Measurements from ENCODE around the gene SETMAR. TPM values are rescaled to one million over a fixed set of nuclear protein-coding genes. Genes with fewer than 3 reads are reported as not detected.
"Not testable (repeated sequence)": the region's sequence is repeated elsewhere in the genome, so short reads cannot be mapped to it uniquely, and the experiment has no call there.

SETMAR gene
- polyA plus RNA-seq, 3 donors, result 32.5 to 35.2 (median 34.6) TPM

DNA sequence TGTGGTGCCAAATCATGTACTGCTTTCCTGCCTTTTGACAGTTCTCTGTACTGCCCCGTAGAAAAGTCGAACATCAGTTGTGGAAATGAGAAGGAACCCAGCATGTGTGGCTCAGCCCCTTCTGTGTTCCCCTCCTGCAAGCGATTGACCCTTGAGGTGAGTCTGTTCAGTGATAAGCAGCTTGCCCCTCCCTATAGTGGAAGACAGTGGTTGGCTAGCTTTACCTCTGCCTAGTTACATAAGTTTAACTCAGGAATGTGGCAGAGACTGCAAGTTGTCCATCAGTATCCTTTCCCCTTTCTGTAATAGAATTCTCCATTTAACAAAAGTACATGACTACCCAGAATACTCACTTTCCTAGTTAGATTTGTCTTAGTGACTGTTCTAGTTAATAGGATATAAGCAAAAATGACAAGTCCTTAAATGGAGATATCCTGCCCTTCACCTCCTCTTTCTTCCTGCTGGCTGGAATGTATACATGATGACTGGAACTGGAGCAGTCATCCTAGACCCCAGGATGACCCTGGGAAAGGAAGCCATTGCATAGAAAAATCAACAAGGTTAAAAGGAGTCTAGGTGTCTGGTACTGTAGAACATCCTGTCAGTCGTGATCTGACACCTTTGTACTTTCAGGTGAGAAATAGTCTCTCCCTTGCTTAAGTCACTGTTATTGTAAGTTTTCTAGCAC lies 10.6 kb downstream of the SETMAR start:
- no peak for DNase-seq (ENCODE audit: low read depth in 3 of 3, low spot score in 2 of 3)

DNA sequence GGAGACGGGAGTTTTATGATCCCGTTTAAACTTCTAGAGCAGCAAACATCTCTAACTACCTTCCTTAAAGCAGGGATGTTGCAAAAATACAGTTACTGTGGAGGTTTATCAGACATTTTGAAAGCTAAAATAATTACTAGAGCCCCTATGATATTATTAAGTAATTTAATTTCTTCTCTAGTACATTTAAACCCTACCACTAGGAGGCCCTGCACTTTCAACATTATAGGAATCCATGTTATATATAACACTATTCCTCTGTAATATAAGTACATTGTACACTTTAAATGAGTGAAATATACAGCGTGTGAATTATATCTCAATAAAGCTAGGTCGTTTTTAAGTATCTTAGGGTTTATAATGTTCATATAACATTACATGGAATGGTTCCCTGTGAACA lies 11.5 kb downstream of the SETMAR start:
- DNase-seq (ENCODE audit: low read depth in 3 of 3, low spot score in 2 of 3), result no peak

DNA sequence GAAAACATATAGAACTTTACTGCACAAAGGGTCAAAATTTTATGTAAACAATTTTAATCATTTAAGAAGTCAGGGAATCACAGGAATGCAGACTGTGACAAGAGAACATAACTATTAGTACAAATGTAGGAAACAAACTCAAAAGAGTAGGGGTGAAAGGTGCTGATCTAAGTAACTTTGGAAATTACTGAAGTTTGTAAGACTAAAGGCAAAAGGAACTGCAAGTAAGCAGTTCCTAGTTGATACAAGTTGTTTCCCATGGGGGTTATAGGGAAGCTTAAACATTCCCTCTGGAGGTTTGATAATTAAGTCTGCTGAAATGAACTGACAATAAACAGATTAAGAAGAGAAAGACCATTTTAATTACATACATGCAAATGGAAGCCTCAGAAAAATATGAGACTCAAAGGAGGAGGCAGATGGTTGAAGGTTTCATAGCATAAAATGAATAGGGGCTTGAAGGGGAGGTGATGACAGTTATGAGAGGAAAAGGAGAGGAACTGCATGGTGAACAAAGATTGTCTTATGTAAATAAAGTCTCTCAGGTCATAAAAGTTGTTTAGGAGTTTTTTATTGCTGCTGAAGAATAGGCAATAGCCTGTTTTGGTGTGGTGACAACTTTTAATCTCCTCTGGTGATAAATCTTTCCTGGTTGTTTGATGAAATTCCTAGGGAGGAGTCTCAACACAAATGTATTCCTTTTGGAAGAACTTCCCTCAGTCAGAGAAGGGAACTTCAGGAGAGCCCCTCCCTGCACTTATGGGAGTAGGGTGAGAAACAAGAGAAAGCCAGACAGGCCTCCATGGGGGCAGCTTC lies 17.1 kb downstream of the SETMAR start:
- no peak for DNase-seq (ENCODE audit: low read depth in 3 of 3, low spot score in 2 of 3)

DNA sequence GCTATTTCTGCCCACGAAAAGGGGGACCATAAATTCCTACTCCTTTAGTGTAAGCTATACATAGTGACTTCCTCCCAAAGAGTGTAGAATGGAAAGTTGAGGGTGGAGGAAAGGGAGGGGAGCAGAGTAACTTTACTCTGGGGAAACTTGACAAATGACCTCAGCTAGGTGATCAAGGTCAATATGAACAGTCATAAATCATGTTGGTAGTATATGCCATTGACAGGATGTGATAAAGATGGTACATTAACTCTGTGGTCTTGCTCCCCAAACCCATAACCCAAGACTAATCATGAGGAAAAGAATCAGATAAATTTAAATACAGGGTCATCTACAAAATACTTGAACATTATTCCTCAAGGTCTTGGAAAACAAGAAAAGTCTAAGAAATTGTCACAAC lies 18.6 kb downstream of the SETMAR start:
- DNase-seq (ENCODE audit: low read depth in 3 of 3, low spot score in 2 of 3), result no peak

DNA sequence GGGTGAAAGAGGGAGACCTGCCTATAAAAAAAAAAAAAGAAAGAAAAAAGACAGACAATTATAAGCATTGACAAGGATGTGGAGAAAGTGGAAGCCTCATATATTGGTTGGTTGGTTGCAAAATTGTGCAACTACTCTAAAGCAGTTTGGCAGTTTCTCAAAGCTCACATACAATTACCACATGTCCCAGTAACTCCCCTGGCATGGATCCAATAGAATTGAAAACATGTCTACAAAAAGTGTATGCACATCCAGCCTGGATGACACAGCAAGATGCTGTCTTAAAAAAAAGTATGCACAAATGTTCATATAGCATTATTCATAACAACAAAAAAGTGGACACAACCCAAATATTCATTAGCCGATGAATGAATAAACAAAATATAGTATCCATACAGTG lies 19.5 kb downstream of the SETMAR start:
- no peak for DNase-seq (ENCODE audit: low read depth in 3 of 3, low spot score in 2 of 3)

DNA sequence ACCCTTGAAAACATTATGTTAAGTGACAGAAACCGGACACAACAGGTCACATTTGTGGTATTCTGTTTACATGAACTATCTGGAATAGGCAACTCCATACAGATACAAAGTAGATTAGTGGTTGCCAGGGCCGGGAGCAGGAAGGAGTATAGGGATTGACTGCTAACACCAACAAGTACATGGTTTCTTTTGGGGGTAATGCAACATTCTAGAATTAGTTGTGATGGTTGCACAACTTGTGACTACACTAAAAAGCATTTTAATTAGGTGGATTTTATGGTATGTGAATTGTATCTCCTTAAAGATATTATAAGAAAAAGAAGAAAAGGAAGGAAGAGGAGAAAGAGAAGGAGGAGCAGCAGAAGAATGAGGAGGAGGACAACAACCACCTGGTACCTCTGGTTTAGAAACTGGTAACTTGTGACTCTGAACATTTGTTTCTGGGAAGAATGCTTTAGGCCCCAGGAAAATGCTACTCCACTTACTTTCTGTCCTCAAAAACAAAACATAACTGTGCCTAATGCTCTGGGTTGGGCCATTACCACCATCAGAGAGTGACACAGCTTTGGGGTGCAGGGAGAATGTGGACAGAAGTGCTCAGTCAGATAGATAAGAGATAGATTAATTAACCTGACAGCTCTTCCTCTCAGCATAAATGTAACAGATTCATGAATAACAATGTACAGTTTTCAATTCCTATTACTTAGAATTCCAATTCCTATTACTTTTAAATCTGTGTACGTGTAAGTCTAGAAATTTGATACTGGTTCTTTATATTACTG lies 20.3 kb downstream of the SETMAR start:
- DNase-seq (ENCODE audit: low read depth in 3 of 3, low spot score in 2 of 3), result no peak

DNA sequence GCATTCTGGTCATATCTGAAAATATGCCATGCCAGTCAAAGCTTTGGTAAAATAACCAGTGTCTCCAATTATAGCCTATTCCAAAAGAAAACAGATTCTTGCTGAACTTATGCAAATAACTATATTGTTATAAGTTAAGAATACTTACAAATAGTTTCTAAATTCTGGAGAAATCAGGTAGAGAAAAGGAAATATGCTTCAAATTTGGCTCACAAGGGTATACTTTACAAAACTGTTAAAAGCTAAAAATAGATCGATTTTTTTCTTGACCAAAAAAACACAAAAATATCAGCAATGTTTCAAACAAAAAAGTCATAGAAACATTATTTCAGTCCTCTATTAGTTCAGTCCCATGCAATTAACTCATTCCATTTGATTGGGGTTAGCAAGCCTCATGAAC lies 23.7 kb downstream of the SETMAR start:
- no peak for DNase-seq (ENCODE audit: low read depth in 3 of 3, low spot score in 2 of 3)

DNA sequence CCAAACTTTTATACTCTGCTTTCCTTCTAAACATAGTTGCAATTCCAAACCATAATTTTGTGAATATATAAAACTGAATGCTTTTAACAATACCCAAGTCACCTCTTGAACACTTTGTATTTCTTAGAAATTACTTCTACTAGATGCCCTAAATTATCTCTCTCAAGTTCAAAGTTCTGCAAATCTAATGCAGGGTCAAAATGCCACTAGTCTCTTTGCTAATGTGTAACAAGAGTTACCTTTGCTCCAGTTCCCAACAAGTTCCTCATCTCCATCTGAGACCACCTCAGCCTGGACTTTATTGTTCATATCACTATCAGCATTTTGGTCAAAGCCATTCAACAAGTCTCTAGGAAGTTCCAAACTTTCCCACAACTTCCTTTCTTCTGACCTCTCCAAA lies 26.6 kb downstream of the SETMAR start:
- DNase-seq (ENCODE audit: low read depth in 3 of 3, low spot score in 2 of 3), result not testable (repeated sequence)

DNA sequence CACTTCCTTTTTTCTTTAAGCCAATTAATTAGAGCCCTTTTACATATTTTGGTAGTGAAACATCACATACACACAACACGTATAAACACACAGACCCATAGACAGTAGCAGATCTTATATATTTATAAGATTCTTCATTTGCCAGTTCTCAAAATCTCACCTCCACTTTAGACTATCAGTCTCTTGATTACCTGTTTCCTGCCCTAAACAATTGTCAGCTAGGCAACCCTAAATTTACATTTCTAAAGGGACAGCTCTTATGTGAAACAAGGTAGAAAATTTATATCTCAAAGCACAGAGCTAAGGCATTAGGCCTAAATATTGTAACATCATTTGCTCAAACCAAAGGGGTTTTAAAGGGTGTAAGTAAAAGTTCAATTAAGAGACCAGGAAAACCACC lies 28.9 kb downstream of the SETMAR start:
- DNase-seq (ENCODE audit: low read depth in 3 of 3, low spot score in 2 of 3), result no peak

DNA sequence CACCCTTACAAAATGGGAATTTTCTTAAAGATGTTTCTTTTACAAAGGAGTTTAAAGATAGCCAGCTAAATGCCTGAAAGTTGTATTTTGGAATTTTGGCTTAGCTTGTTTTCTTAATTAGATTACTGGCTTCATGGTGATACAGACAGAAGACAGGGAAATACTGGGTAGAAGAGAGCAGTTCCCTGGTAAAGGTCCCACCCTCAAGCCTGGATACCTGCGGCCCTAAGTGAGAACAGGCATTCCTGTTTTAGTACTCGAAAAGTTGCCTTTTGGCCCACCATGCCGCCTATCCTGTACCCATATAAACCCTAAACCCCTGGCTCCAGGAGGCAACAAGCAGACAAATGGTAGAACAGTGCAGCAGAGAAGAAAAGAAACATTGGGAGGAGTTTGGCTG lies 29.4 kb downstream of the SETMAR start:
- DNase-seq (ENCODE audit: low read depth in 3 of 3, low spot score in 2 of 3), result no peak

DNA sequence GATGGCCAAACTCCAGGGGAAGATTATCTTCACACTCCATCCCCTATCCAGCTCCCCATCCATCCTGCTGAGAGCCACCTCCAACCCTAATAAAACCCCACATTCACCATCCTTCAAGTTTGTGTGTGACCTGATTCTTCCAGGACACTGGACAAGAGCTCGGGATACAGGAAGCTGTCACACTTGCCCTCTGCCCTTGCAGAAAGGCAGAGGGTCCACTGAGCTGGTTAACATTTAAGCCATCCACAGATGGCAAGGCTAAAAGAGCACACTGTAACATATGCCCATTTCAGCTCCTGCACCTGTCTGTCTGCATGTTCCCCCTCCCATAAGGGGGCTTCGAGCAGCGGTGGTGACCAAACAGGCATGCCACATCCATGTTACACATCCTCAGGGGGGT lies 29.8 kb downstream of the SETMAR start:
- no peak for DNase-seq (ENCODE audit: low read depth in 3 of 3, low spot score in 2 of 3)

DNA sequence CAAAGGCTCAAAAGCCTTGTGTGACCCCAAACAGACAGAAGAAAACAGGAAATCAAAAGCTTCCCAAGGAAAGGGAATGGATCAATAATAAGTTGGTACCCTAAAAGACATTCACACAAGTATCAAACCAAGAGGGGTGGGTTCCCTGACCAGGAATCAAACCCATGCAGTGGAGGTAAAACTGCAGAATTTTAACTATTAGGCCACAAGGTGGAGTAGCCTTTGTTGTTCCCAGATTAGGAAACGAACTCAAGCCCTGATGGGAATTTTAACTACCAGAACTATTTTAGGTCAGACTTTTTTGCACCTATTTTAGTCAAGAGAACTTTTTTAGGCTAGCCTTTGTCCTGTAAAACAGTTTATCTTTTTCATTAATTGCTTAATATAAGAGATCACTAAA lies 31.4 kb downstream of the SETMAR start:
- DNase-seq (ENCODE audit: low read depth in 3 of 3, low spot score in 2 of 3), result no peak

DNA sequence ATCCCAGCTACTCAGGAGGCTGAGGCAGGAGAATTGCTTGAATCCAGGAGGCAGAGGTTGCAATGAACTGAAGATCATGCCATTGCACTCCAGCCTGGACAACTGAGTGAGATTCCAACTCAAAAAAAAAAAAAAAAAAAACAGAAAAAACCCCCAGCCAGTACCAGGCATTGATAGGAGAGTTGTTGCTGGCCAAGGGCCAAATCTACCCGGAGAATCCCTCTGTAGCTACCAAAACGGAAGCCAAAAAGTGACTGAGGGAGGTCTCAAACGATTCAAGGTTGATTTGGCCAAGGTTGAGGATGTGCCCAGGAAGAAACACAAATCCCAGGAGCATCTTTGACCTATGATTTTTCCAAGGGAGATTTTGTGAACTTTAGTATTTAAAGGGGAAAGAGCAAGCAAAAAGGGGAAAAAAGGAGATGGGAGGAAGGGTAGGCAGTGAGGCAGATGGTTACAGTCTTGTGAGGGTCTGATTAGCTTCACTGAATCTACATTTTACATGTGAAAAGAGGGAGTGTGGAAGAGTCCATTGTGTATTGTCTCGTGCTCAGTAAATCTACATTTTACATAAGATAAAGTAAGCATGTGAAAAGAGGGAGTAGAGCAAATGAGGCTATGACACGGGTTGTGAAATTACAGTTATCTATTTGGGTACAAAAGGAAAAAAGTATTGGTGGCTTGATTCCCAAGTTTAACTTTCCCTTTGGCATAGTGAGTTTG lies 32.8 kb downstream of the SETMAR start:
- DNase-seq (ENCODE audit: low read depth in 3 of 3, low spot score in 2 of 3), result no peak

DNA sequence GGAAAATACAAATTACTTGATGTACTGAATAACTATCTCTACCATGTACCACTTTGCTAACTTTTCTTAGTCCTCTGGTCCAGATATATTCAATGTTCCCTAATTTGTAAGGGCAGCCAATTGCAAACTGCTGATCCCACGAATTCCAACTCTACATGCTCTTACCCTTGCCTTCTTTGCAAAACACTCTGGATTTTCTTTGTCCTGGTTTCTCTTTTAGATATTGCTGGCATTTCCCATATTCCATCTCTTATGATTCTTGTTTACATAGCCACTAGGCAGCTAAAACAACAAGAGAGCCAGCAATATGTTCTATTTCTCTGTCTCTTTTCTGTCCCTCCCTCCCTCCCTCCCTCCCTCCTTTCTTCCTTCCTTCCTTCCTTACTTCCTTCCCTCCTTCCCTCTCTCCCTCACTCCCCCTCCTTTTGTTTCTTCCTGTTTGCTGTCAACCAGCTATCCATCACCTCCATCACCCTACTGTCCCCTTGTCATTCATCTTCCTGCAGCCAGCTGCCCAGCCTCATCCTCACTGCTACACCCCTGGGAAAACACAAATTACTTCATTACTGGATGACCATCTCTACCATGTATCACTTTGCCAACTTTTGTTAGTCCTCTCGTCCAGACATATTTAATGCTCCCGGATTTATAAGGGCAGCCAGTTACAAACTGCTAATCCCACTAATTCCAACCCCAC lies 33.8 kb downstream of the SETMAR start:
- no peak for DNase-seq (ENCODE audit: low read depth in 3 of 3, low spot score in 2 of 3)

DNA sequence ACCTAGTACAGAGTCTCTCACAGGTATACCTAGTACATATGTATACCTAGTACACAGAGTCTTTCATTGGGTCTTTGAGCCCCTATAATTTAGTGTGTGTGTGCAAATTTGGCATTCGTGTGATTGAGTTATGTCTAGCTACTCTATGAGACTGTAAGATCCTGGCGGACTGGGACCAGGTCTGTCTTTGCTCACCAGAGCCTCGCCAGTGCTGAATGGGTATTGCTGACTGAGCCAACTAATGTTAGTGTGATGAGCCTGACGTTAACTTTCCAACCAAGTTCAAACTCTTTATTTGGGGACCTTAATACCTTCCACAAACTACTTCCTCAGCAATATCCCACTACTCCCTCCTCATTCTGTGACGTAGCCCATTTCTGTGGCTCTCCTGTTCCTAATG lies 35.6 kb downstream of the SETMAR start:
- no peak for DNase-seq (ENCODE audit: low read depth in 3 of 3, low spot score in 2 of 3)

DNA sequence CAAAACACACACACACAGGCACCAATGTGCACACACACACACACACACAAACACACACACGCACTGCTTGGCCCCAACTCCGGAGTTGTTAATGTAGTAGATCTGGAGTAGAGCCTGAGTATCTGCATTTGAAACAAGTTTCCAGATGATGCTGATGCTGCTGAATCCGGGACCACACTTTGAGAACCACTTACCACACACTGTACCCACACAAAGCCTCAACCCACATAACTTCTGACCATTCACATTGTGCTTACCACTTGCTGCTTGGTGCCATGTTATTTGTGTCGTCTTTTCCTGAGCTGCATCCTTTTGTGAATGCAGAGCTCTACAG lies 36.9 kb downstream of the SETMAR start:
- DNase-seq (ENCODE audit: low read depth in 3 of 3, low spot score in 2 of 3), result no peak

DNA sequence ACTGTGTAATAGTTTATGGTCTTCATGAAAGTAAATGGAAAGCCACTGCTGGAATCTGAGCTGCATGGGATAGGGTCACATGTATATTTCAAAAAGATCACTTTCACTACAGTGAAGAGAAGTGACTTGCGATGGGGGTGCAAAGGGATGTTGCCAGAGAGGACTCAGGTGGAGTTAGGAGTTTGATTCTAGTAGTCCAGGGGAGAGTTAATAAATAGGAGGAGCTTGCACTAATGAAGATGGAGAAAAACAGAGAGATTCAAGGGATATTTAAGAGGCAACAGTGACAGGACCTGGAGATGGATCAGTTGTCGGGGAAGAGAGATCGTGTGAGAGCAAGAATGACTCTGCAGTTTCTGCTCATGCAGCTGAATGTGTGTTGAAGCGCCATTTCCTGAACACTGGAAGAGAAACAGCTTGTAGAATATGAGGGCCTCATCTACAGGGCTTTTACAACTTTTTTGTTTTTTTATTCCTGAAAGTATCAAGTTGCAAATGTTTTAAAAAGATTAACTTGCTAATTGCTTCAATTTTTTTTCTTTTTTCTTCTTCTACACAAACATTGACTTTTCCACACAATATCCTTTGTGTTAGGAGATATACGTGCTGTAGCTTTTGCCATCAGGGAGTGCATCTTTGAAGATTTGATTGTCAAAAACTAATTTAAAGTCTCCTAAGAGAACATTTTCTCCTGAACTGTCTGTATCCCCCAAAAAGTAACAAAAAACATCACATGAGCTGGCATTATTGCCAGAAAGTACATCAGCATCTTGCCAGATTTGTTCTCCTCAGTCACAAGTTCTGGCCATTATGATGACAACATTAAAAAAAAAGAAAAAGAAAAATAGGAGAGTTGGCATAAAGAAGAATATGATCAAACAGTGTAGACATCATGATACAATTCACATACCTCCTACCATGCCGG lies 37.5 kb downstream of the SETMAR start:
- DNase-seq (ENCODE audit: low read depth in 3 of 3, low spot score in 2 of 3), result no peak

DNA sequence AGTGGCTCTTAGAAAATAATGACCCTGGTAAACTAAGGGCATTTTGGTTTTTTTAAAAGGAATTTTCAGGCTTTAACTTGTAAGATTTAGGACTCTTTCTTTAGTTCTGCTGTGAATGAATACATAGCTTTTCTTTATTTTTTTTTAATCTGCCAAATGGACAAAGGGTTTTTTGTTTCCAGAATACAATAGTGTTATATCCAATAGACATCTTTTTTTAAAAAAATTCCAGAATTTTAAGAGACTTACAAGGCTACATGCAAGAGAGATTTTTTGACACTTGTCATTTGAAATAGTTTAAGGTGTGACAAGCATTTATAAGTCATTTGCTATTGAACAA lies 38.1 kb downstream of the SETMAR start:
- DNase-seq (ENCODE audit: low read depth in 3 of 3, low spot score in 2 of 3), result no peak

DNA sequence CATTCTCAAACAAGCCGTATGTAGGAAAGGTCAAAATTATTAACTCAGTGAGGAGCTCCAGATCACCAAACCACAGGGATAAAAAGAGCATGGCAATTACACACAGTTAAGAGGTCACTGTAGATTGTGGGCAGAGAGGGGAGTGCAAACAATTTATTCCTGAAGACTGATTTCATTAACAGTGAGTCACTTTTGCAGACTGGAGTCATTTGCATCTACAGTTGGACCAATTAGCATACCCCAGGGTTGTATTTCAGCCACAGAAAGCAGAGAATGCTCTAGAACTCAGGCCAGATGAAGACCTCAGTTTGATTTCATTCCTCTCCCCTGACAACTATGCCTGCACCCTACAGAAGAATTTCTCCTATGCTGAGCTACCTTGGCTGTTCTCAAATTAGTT lies 40.1 kb downstream of the SETMAR start:
- no peak for DNase-seq (ENCODE audit: low read depth in 3 of 3, low spot score in 2 of 3)

DNA sequence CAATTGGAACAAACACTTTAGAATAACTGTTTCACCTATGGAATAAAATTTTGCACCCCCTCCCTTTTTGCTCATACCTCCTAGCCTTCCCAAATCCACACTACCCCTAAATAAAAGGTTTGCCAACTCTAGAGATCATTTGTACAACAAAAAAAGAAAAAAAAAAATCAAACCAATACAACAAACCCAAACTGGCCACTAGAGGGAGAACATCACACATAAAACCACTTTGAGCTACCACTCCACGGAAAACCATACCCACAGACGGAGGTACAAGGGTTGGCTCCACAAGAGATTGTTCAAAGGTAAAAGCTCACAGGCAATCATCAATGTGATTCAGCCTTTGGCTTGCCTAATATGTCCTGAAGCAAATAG lies 47.6 kb downstream of the SETMAR start:
- DNase-seq (ENCODE audit: low read depth in 3 of 3, low spot score in 2 of 3), result peak in 2 of 3 donors; percentile 50 to 58

Measured in right renal cortex interstitium (tissue), 3 donors.